Renal pelvis (tissue), 3 donors: ENCODE measurements around the gene HOXD8. TPM values are rescaled to one million over a fixed set of nuclear protein-coding genes. Genes with fewer than 3 reads are reported as not detected.

Source experiments
- polyA plus RNA-seq, 3 donors: library from polyadenylated mRNA; unstranded; fragments of 120-200 nt; gene quantifications; one replicate each; pipeline ENCODE4 v1.2.1, GENCODE V29; 2013; ENCODE audit not compliant: insufficient read length in 3 of 3

The HOXD8 gene
- polyA plus RNA-seq, 3 donors: 171 to 182 (median 181) TPM

Other genes with a start within 250 kb of the HOXD8 start
- gene LNPK, start 127.4 kb upstream of the HOXD8 start, polyA plus RNA-seq: 10 to 100 TPM; 23.3 to 24.0 (median 23.7) TPM
- gene EVX2, start 45.7 kb upstream of the HOXD8 start, polyA plus RNA-seq: under 1 TPM in 1 of 3 donors, not detected in 2; 0.01 TPM
- under 1 TPM; 0.08 to 0.33 (median 0.20) TPM for gene HOXD13, start 37.0 kb upstream of the HOXD8 start, polyA plus RNA-seq
- gene HOXD12, start 29.9 kb upstream of the HOXD8 start, polyA plus RNA-seq: 1 to 10 TPM in 1 of 3 donors, under 1 TPM in 2; 0.34 to 1.1 (median 0.52) TPM
- gene HOXD11, start 22.4 kb upstream of the HOXD8 start, polyA plus RNA-seq: 10 to 100 TPM; 56.2 to 72.4 (median 64.8) TPM
- gene HOXD10, start 12.9 kb upstream of the HOXD8 start, polyA plus RNA-seq: 100 to 1,000 TPM; 147 to 203 (median 149) TPM
- gene HOXD9, start 7.0 kb upstream of the HOXD8 start, polyA plus RNA-seq: 100 to 1,000 TPM in 1 of 3 donors, 10 to 100 TPM in 2; 87.5 to 104 (median 88.6) TPM
- gene HOXD4, start 21.8 kb downstream of the HOXD8 start, polyA plus RNA-seq: 10 to 100 TPM; 53.4 to 68.0 (median 67.5) TPM
- 10 to 100 TPM; 26.0 to 32.8 (median 28.9) TPM for gene HOXD3, start 27.6 kb downstream of the HOXD8 start, polyA plus RNA-seq
- 10 to 100 TPM in 1 of 3 donors, 1 to 10 TPM in 2; 9.1 to 11.5 (median 9.9) TPM for gene HOXD1, start 59.0 kb downstream of the HOXD8 start, polyA plus RNA-seq
- gene MTX2, start 139.7 kb downstream of the HOXD8 start, polyA plus RNA-seq: 10 to 100 TPM; 81.3 to 90.6 (median 89.9) TPM